Measurements from ENCODE around the gene SKIL. TPM values are rescaled to one million over a fixed set of nuclear protein-coding genes. Genes with fewer than 3 reads are reported as not detected.
A peak's percentile ranks its signal among the peaks of the same experiment; 100 is the strongest.

Gene SKIL
- total and polyA plus RNA-seq, 10 donors = 9.1 to 48.2 (median 33.4) TPM

DNA sequence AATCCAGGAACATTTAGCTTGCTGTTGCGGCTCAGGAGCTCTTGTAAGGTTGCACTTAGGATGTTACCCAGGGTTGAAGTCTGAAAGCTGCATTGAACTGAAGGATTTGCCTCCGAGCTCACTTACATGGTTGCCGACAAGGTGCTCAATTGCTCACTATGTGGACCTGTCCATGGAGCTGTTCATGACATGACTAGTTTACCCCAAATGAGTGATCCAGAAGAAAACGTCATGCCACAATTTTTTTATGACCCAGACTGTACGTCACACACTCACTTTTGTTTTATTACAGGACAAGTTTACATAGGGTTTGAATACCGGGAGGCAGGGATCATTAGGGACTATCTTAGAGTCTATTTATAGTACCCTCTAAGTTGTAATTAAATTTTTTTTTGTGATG lies 40.2 kb downstream of the SKIL start:
- WGBS, 5 donors = 92 to 97% (median 96%) methylated on average over 6 of the region's 6 CpGs
- TF ChIP-seq POLR2A (IDR thresholded peaks at IDR 0.05) = no peak
- TF ChIP-seq, protein P1, sequence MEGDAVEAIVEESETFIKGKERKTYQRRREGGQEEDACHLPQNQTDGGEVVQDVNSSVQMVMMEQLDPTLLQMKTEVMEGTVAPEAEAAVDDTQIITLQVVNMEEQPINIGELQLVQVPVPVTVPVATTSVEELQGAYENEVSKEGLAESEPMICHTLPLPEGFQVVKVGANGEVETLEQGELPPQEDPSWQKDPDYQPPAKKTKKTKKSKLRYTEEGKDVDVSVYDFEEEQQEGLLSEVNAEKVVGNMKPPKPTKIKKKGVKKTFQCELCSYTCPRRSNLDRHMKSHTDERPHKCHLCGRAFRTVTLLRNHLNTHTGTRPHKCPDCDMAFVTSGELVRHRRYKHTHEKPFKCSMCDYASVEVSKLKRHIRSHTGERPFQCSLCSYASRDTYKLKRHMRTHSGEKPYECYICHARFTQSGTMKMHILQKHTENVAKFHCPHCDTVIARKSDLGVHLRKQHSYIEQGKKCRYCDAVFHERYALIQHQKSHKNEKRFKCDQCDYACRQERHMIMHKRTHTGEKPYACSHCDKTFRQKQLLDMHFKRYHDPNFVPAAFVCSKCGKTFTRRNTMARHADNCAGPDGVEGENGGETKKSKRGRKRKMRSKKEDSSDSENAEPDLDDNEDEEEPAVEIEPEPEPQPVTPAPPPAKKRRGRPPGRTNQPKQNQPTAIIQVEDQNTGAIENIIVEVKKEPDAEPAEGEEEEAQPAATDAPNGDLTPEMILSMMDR (IDR thresholded peaks at IDR 0.05 in 8 of 11, conservative IDR thresholded peaks at IDR 0.05 in 3 of 11) = no peak
- no peak for TF ChIP-seq POLR2AphosphoS5 (IDR thresholded peaks at IDR 0.05)
- intact Hi-C loops (cut with DNase I; ENCODE audit: low total_unique reads) = no loop called here

GRCh38 chr3:170405101-170405500 lies 47.6 kb downstream of the SKIL start:
- TF ChIP-seq, protein P1 (IDR thresholded peaks at IDR 0.05 in 8 of 11, conservative IDR thresholded peaks at IDR 0.05 in 3 of 11) = no peak
- intact Hi-C loops (cut with DNase I; ENCODE audit: low total_unique reads) = no loop called here
- Histone ChIP-seq H3K36me3 (no peaks in the 10 kb centered on the region), H3K9me3 (no peaks in the 10 kb centered on the region), H3K4me1 (no peaks in the 10 kb centered on the region), H3K27ac (no peak overlapping the region), H3K27me3 (replicated peaks in 1 of 7) (no peaks in the 10 kb centered on the region), H3K4me3 (no peak overlapping the region)
- DNase-seq = no peak

More for the DNA sequence above, 40.2 kb downstream of the SKIL start:
- no peak for DNase-seq
- H3K27me3 ChIP-seq (replicated peaks in 1 of 7) = no peaks in the 10 kb centered on the region
- no peak overlapping the region for H3K27ac ChIP-seq
- H3K9me3 ChIP-seq = no peaks in the 10 kb centered on the region
- no peaks in the 10 kb centered on the region for H3K4me1 ChIP-seq
- peaks cover 0 to 35% (median 0%) of the 10 kb centered on the region in 6 donors for H3K36me3 ChIP-seq
- no peak overlapping the region for H3K4me3 ChIP-seq

GRCh38 chr3:170410428-170411029 lies 53.0 kb downstream of the SKIL start:
- Histone ChIP-seq H3K36me3 (no peaks in the 10 kb centered on the region), H3K27ac (no peak overlapping the region), H3K27me3 (replicated peaks in 1 of 7) (no peaks in the 10 kb centered on the region), H3K9me3 (no peaks in the 10 kb centered on the region), H3K4me3 (no peak overlapping the region), H3K4me1 (no peaks in the 10 kb centered on the region)
- intact Hi-C loops (cut with DNase I; ENCODE audit: low total_unique reads) = loop anchor here (5.0 kb wide), 2 partner anchors 98 to 402 kb away; no protein-coding TSS in a partner anchor
- 63 to 75% (median 66%) methylated on average over 4 of the region's 4 CpGs for WGBS, 5 donors
- DNase-seq = no peak
- TF ChIP-seq POLR2AphosphoS5 (IDR thresholded peaks at IDR 0.05) = no peak
- TF ChIP-seq, protein P1 (IDR thresholded peaks at IDR 0.05 in 8 of 11, conservative IDR thresholded peaks at IDR 0.05 in 3 of 11) = peak in 7 of 11 experiments; percentile 18 to 50 (median 45)

DNA sequence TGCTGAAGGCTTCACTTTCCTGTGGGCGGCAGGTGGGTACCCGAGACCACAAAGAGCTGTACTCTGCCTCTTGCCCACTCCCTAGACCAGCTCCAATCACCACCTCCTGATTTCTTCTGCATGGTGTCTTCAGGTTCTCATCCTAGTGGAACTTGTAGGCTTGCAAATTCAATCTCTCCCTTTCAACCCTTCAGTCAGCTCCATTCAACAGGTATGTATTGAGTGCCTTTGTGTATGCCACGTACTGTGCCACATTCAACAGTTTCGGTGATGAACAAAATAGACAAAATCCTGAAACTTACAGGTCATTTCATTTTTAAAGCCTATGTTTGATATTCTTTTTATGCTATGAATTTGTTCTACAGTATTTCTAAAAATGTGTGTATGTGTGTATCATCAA lies 55.8 kb downstream of the SKIL start:
- 94 to 98% (median 96%) methylated on average over 4 of the region's 4 CpGs for WGBS, 5 donors
- intact Hi-C loops (cut with DNase I; ENCODE audit: low total_unique reads) = loop anchor here (5.0 kb wide), 2 partner anchors 101 to 399 kb away; no protein-coding TSS in a partner anchor
- H3K4me1 ChIP-seq = peaks cover 0 to 5% (median 3%) of the 10 kb centered on the region in 6 donors

More for the DNA sequence above, 55.8 kb downstream of the SKIL start:
- no peaks in the 10 kb centered on the region for H3K9me3 ChIP-seq
- no peak overlapping the region for H3K27ac ChIP-seq
- H3K36me3 ChIP-seq = no peaks in the 10 kb centered on the region
- DNase-seq = no peak
- no peak for TF ChIP-seq POLR2AphosphoS5 (IDR thresholded peaks at IDR 0.05)
- TF ChIP-seq POLR2A (IDR thresholded peaks at IDR 0.05) = no peak
- TF ChIP-seq, protein P1 (IDR thresholded peaks at IDR 0.05 in 8 of 11, conservative IDR thresholded peaks at IDR 0.05 in 3 of 11) = no peak
- peaks cover 0 to 9% (median 4%) of the 10 kb centered on the region in 7 donors for H3K27me3 ChIP-seq (replicated peaks in 1 of 7)
- no peak overlapping the region for H3K4me3 ChIP-seq
